Measurements from ENCODE around the gene ZNRF2. TPM values are rescaled to one million over a fixed set of nuclear protein-coding genes. Genes with fewer than 3 reads are reported as not detected.
A peak's percentile ranks its signal among the peaks of the same experiment; 100 is the strongest.

The ZNRF2 gene
- polyA plus RNA-seq, 1 of the 3 experiments (the other 2 are of a cell fraction), result 4.0 TPM

- DNase-seq, result peak; percentile 67
- Histone ChIP-seq H3K9me2 (no peaks in the 10 kb centered on the region), H3F3A (replicated peaks; ENCODE audit: insufficient read depth) (no peaks in the 10 kb centered on the region), H3K79me2 (ENCODE audit: insufficient read depth) (no peaks in the 10 kb centered on the region), H3K36me3 (replicated peaks in 1 of 2; ENCODE audit: control insufficient read depth in 1 of 2, insufficient read depth in 2 of 2, low read length in 1 of 2) (no peaks in the 10 kb centered on the region), H4K20me1 (ENCODE audit: insufficient read depth) (no peaks in the 10 kb centered on the region), H3K4me2 (no peak overlapping the region), H2AFZ (ENCODE audit: low read depth) (no peak overlapping the region), H3K9me3 (no peaks in the 10 kb centered on the region), H3K4me1 (ENCODE audit: control insufficient read depth in 1 of 2, insufficient read depth in 2 of 2, low read depth in 1 of 2, low read length in 1 of 2) (no peaks in the 10 kb centered on the region), H3K27me3 (ENCODE audit: insufficient read depth) (no peaks in the 10 kb centered on the region), H3K4me3 (ENCODE audit: low read depth in 2 of 2, low read length in 1 of 2) (no peak overlapping the region), H3K27ac (ENCODE audit: low read depth in 2 of 2, low read length in 1 of 2) (no peak overlapping the region), H3K9ac (no peak overlapping the region)
- POLR2A ChIA-PET, result interaction anchor here (0.7 kb wide), 1 partner anchor 288 kb away, joined by 3 read pairs; no protein-coding TSS in a partner anchor
- WGBS (ENCODE audit: low lambda C conversion rate), result 88% methylated on average over 9 of the region's 9 CpGs
- CTCF ChIA-PET, result interaction anchor here (0.6 to 13.0 kb wide), 84 partner anchors 9 to 485 kb away, joined by 3 to 263 read pairs (median 4); partner anchors contain the start of gene ZNRF2
- TF ChIP-seq JUND (IDR thresholded peaks at IDR 0.05) (no peak), EZH2phosphoT487 (IDR thresholded peaks at IDR 0.05; ENCODE audit: borderline replicate concordance, low read depth) (no peak), SMC3 (IDR thresholded peaks at IDR 0.05; ENCODE audit: low read depth, low read length) (peak; percentile 98), CHD2 (IDR thresholded peaks at IDR 0.05; ENCODE audit: low read length, partially characterized antibody) (peak; percentile 51), RAD21 (IDR thresholded peaks at IDR 0.05; ENCODE audit: low read length) (peak; percentile 98), ELF1 (IDR thresholded peaks at IDR 0.05) (no peak), CTCF (IDR thresholded peaks at IDR 0.05) (peak; percentile 89), MEF2A (IDR thresholded peaks at IDR 0.05; ENCODE audit: borderline replicate concordance, low read depth) (no peak), NRF1 (IDR thresholded peaks at IDR 0.05; ENCODE audit: low read depth, low read length) (peak; percentile 39; the same call in 1 of the 2 replicates), FOSL2 (IDR thresholded peaks at IDR 0.05; ENCODE audit: borderline replicate concordance, low read depth) (no peak), TCF12 (IDR thresholded peaks at IDR 0.05) (no peak), REST (IDR thresholded peaks at IDR 0.05; ENCODE audit: low read depth, low read length) (no peak), USF2 (IDR thresholded peaks at IDR 0.05; ENCODE audit: borderline replicate concordance, low read depth, low read length) (no peak), RCOR1 (IDR thresholded peaks at IDR 0.05; ENCODE audit: low read length) (peak; percentile 27; the same call in 1 of the 2 replicates), GATA2 (CRISPR knock-in tag; IDR thresholded peaks at IDR 0.05) (no peak)
Observed at GRCh38 chr7:30276203-30276900, 8.0 kb upstream of the ZNRF2 start.
